Measurements from ENCODE around the gene LDLRAD1.
"Not testable (repeated sequence)": the region's sequence is repeated elsewhere in the genome, so short reads cannot be mapped to it uniquely, and the experiment has no call there.

The LDLRAD1 gene

GRCh38 chr1:54016343-54017282, 1.4 kb downstream of the LDLRAD1 start:
- no peak for DNase-seq

DNA sequence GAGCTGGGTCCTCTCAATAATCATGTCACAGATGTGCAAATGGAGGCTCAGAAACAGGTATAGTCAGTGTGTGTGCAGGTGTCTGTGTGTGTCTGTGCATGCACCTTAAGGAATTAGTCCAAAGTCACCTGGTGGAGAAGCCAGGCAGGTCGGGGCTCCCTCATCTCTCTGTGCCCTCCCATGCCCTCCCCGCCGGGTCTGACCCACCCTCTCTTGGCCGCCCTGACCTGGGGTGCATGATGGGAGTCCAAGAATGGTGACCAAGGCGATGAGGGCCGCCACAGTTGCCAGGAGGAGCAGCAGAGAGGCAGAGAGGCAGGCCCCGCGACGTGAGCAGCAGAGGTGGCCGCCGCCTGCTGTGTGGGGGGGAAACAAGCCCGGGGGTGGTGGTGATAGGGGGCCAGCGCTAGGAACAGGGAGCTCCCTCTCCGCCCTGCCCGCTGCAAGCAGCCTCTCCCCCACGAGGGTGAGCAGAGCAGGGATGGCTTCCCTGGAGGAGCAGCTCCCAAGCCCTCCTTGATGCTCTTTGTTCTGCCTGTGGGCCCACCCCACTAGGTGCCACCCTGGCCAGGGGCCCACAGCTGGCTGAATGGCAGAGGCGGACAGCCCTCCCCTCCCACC, 3.9 kb downstream of the LDLRAD1 start:
- no peak for DNase-seq

GRCh38 chr1:54013393-54014008, 4.5 kb downstream of the LDLRAD1 start:
- DNase-seq: no peak

DNA sequence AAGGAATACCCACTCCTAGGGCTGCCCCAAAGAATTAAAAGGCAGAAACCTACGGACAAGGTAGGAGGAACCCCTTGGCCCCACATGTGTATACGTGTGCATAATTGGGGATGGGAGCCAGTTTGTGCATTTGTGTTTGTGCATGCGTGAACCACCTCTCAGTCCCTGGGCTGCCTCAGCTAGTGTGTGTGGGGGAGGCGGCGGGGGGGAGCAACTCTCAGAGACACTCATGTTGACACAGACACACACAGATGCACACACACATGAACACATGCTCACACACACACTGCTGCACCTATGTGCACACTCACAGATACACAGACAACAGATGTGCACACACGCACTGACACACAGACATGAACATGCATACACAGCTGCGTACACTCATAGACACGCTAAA, 5.1 kb downstream of the LDLRAD1 start:
- DNase-seq: no peak

- no peak for DNase-seq
These were observed 6.0 kb downstream of the LDLRAD1 start for GRCh38 chr1:54012008-54012325.

GRCh38 chr1:54011316-54012007, 6.5 kb downstream of the LDLRAD1 start:
- no peak for DNase-seq

GRCh38 chr1:54010415-54011117, 7.4 kb downstream of the LDLRAD1 start:
- no peak for DNase-seq

- DNase-seq: no peak
These were observed 8.6 kb downstream of the LDLRAD1 start for GRCh38 chr1:54009406-54009805.

DNA sequence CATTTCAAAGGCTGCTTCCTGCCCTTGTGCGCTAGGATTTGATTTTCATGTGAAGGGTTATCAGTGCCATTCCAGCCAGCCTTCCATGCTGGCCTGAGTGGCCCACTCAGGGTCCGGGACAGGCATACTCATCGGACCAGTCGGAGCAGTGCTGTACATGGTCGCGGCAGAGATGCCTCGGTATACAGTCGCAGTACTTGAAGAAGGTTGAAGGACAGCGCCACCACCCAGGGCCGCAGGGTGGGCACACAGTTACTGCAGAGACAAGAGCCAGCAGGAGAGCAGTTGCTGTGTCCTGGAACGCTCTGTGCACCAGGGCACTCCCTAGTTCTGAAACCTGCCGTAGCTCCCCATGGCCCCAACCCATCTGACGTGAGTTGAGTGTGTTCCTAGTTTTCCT, 9.1 kb downstream of the LDLRAD1 start:
- DNase-seq: no peak

DNA sequence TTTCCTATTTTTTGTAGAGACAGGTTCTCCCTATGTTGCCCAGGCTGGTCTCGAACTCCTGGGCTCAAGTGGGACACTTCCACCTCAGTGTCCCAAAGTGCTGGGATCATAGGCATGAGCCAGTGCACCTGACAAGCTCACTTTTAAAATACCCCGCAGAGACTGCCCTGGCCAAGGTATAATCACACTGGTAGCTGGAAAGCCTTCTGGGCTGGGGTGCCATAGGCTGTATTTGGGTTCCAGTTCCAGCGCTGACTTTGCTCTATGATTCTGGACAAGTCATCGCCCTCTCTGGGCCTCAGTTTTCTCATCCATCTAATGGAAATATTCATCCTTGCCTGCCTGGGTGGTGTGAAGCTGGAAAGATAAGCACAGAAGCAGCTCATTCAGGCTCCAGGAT, 10.4 kb downstream of the LDLRAD1 start:
- DNase-seq: no peak

- DNase-seq: no peak
These were observed 11.5 kb downstream of the LDLRAD1 start for GRCh38 chr1:54006508-54006907.

- no peak for DNase-seq
These were observed 13.4 kb downstream of the LDLRAD1 start for GRCh38 chr1:54004481-54005049.

DNA sequence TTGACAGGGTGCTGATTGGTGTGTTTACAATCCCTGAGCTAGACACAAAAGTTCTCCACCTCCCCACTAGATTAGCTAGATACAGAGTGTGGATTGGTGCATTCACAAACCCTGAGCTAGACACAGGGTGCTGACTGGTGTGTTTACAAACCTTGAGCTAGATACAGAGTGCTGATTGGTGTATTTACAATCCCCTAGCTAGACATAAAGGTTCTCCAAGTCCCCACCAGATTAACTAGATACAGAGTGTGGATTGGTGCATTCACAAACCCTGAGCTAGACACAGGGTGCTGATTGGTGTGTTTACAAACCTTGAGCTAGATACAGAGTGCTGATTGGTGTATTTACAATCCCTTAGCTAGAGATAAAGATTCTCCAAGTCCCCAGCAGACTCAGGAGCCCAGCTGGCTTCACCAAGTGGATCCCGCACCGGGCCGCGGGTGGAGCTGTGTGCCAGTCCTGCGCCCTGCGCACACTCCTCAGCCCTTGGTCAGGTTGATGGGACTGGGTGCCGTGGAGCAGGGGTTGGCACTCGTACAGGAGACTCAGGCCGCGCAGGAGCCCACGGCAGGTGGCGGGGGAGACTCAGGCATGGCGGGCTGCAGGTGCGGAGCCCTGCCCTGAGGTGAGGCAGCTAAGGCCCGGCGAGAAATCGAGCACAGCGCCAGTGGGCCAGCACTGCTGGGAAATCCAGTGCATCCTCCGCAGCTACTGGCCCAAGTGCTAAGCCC, 14.1 kb downstream of the LDLRAD1 start:
- not testable (repeated sequence) for DNase-seq

GRCh38 chr1:54003249-54003646, 14.7 kb downstream of the LDLRAD1 start:
- DNase-seq: no peak

- DNase-seq: no peak
These were observed 15.3 kb downstream of the LDLRAD1 start for GRCh38 chr1:54002544-54003248.

- DNase-seq: no peak
These were observed 16.4 kb downstream of the LDLRAD1 start for GRCh38 chr1:54001591-54001990.

- DNase-seq: no peak
These were observed 18.1 kb downstream of the LDLRAD1 start for GRCh38 chr1:53999920-54000319.

GRCh38 chr1:53998223-53998622, 19.8 kb downstream of the LDLRAD1 start:
- DNase-seq: no peak

- no peak for DNase-seq
These were observed 22.3 kb downstream of the LDLRAD1 start for GRCh38 chr1:53995683-53996082.

DNA sequence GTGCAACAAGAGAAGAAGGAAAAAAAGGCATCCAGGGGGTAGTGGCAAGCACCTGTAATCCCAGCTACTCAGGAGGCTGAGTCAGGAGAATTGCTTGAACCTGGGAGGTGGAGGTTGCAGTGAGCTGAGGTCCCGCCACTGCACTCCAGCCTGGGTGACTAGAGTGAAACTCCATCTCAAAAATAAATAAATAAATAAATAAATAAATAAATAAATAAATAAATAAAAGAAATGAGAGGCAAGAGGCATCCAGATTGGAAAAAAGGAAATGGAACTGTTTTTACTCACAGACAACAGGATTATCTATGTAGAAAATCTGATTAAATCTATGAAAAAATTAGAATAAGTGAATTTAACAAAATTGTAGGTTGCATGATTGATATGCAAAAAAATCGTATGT, 23.5 kb downstream of the LDLRAD1 start:
- not testable (repeated sequence) for DNase-seq
